Heart left ventricle (tissue), 16 donors: ENCODE results near the gene GCGR. TPM values are rescaled to one million over a fixed set of nuclear protein-coding genes. Genes with fewer than 3 reads are reported as not detected.
A peak's percentile ranks its signal among the peaks of the same experiment; 100 is the strongest.

ENCODE experiments used
- ATAC-seq, 4 donors: fragments of 200-7000 bp; cut with Tn5 transposase; one replicate each; pipeline ENCODE4 v1.9.1; 2020 to 2022; ENCODE audit warnings: moderate library complexity in 4 of 4, mild to moderate bottlenecking in 3 of 4, moderate number of reproducible peaks in 1 of 4
- DNase-seq, 5 donors: peaks; one replicate each; pipeline ENCODE4 v3.0.0-alpha.2; 2020
- H3K27ac ChIP-seq, 12 donors: fragments of 200-600 bp; sonication (generic) in 4 of 12; one replicate each; pipeline versions ENCODE4 v1.5.0 to v1.8.0; 2016 to 2022; ENCODE audit warnings: mild to moderate bottlenecking in 2 of 12
- H3K27me3 ChIP-seq, 9 donors: fragments of 200-600 bp; sonication (generic) in 2 of 9; one replicate each; pipeline versions ENCODE4 v1.5.1 to v1.8.0; 2016 to 2022; ENCODE audit warnings: mild to moderate bottlenecking in 3 of 9
- H3K36me3 ChIP-seq, 9 donors: fragments of 200-600 bp; sonication (generic) in 2 of 9; one replicate each; pipeline versions ENCODE4 v1.5.0 to v1.8.0; 2018 to 2022; ENCODE audit warnings: mild to moderate bottlenecking in 2 of 9
- H3K4me1 ChIP-seq, 12 donors: fragments of 200-600 bp; sonication (generic) in 4 of 12; one replicate each; pipeline versions ENCODE4 v1.5.0 to v1.8.0; 2016 to 2022; ENCODE audit warnings: mild to moderate bottlenecking in 3 of 12
- H3K4me3 ChIP-seq, 12 donors: fragments of 200-600 bp; sonication (generic) in 4 of 12; one replicate each; pipeline versions ENCODE4 v1.5.0 to v1.8.0; 2017 to 2022; ENCODE audit warnings: mild to moderate bottlenecking in 9 of 12, moderate library complexity in 4 of 12
- H3K9me3 ChIP-seq, 12 donors: fragments of 200-600 bp; sonication (generic) in 4 of 12; one replicate each; pipeline versions ENCODE4 v1.5.0 to v1.8.0; 2016 to 2022; ENCODE audit warnings: mild to moderate bottlenecking in 1 of 12
- CTCF ChIP-seq, 12 donors: fragments of 200-600 bp; sonication (generic) in 4 of 12; IDR thresholded peaks; one replicate each; pipeline versions ENCODE4 v1.5.0 to v1.8.0; 2018 to 2022; ENCODE audit warnings: antibody characterized with exemption in 12 of 12, mild to moderate bottlenecking in 5 of 12
- POLR2A ChIP-seq, 2 donors: fragments of 450-650 bp; IDR thresholded peaks; one replicate each; pipeline ENCODE4 v1.6.1; 2017; ENCODE audit warnings: antibody characterized with exemption in 2 of 2, mild to moderate bottlenecking in 2 of 2, moderate library complexity in 2 of 2
- WGBS, 4 donors: extraction: QIAGEN DNeasy Blood & Tissue Kit in 2 of 4; methylation state at CpG; one replicate each; pipeline versions ENCODE4 v1.1.5 to v1.1.7; 2013 to 2018; 5-methylcytosine and 5-hydroxymethylcytosine counted together
- intact Hi-C, 10 donors: fragments of 100-400 bp; cut with DNase I; formaldehyde crosslinking; loops; one replicate each; pipeline versions ENCODE4 v1.11.1 to v1.14.2; 2022
- polyA plus RNA-seq, 2 donors: library from polyadenylated mRNA; stranded (reverse); fragments of 200-250 nt; gene quantifications; one replicate each; pipeline ENCODE4 v1.2.3, GENCODE V29; 2013
- total RNA-seq, 9 donors: library from RNA; depleted of rRNA in 2 of 9; stranded (reverse); fragments of >200 nt in 2 of 9; fragmentation: NEBNext Ultra II Directional in 3 of 9; extraction: Animal tissue kit (Norgen Biotek cat#: 25700) in 3 of 9; gene quantifications; one replicate each; pipeline versions ENCODE4 v1.1.0 to v1.2.4, GENCODE V29; 2016 to 2023
- donor health status: ischemic (EF 13 %, LVEDD 7.1; RV severe dilation, severe dysfunction).
- donor health status: healthy with polysubstance abuse.
- donor health status: DM: no; HTN: yes; CAD: no.
- donor health status: DM: no; HTN: no; CAD: no.
- donor health status: ischemic (EF 25% LVEDD 6.9; RV normal size, moderate dysfunction).
- donor health status: ischemic (EF 25% LVEDD 5.7; RV mildly dilated, moderate dysfunction).
- donor health status: healthy.
- donor health status: DM: yes; HTN: yes; CAD: no.
- donor health status: ischemic (EF 35%, LVEDD 5.7; RV mildly dilated, moderate dysfunction).
- donor health status: nonischemic (EF 11% LVEDD 7.7; RV severe dilation, severe dysfunction).
- donor health status: DM: yes; HTN: yes; CAD: no.
- donor health status: PGD.
- donor health status: ischemic (EF 29% LVEDD 5.4; RV normal size, mild dysfunction).
- donor health status: nonischemic (EF 23%, LVEDD 6.1; RV moderate dilation, normal function).

GCGR gene
- total and polyA plus RNA-seq, 11 donors, result not detected

- 2 to 9% (median 5%) methylated on average over 26 to 65 of the region's 65 CpGs for WGBS, 4 donors
- Histone ChIP-seq H3K9me3 (no peaks in the 10 kb centered on the region), H3K27ac (no peak overlapping the region), H3K4me3 (peak overlapping the region in 2 of 12 donors; percentile 7 to 40), H3K36me3 (no peaks in the 10 kb centered on the region), H3K4me1 (peaks cover 0 to 21% (median 1%) of the 10 kb centered on the region in 12 donors), H3K27me3 (peaks cover 22 to 74% (median 54%) of the 10 kb centered on the region in 9 donors)
- ATAC-seq (no peak), DNase-seq (no peak)
- TF ChIP-seq CTCF (IDR thresholded peaks at IDR 0.05) (no peak), POLR2A (IDR thresholded peaks at IDR 0.05) (no peak)
- intact Hi-C loops, result no loop called here
These were observed 829 bp downstream of the GCGR start for GRCh38 chr17:81804559-81805399.

GRCh38 chr17:81805707-81806460 lies 1.9 kb downstream of the GCGR start:
- Histone ChIP-seq H3K36me3 (no peaks in the 10 kb centered on the region), H3K27ac (no peak overlapping the region), H3K4me1 (peaks cover 0 to 21% (median 1%) of the 10 kb centered on the region in 12 donors), H3K9me3 (no peaks in the 10 kb centered on the region), H3K27me3 (peaks cover 22 to 75% (median 59%) of the 10 kb centered on the region in 9 donors), H3K4me3 (no peak overlapping the region)
- intact Hi-C loops, result no loop called here
- TF ChIP-seq CTCF (IDR thresholded peaks at IDR 0.05), result no peak
- WGBS, 4 donors, result 64 to 83% (median 69%) methylated on average over 15 to 18 of the region's 18 CpGs
- no peak for DNase-seq
- ATAC-seq, result no peak

GRCh38 chr17:81806461-81807209 lies 2.7 kb downstream of the GCGR start:
- DNase-seq, result no peak

More at GRCh38 chr17:81806461-81807209, 2.7 kb downstream of the GCGR start:
- H3K4me3 ChIP-seq, result no peak overlapping the region
- H3K27me3 ChIP-seq, result peaks cover 22 to 76% (median 61%) of the 10 kb centered on the region in 9 donors
- H3K9me3 ChIP-seq, result no peaks in the 10 kb centered on the region
- no peak for ATAC-seq
- TF ChIP-seq POLR2A (IDR thresholded peaks at IDR 0.05) (no peak), CTCF (IDR thresholded peaks at IDR 0.05) (no peak)
- H3K36me3 ChIP-seq, result no peaks in the 10 kb centered on the region
- intact Hi-C loops, result no loop called here
- H3K27ac ChIP-seq, result no peak overlapping the region
- H3K4me1 ChIP-seq, result peaks cover 0 to 21% (median 1%) of the 10 kb centered on the region in 12 donors
- 28 to 39% (median 33%) methylated on average over 11 to 23 of the region's 23 CpGs for WGBS, 4 donors
